ENCODE data around the gene EIF5B.
"Not testable (repeated sequence)": the region's sequence is repeated elsewhere in the genome, so short reads cannot be mapped to it uniquely, and the experiment has no call there.

EIF5B gene, protein sequence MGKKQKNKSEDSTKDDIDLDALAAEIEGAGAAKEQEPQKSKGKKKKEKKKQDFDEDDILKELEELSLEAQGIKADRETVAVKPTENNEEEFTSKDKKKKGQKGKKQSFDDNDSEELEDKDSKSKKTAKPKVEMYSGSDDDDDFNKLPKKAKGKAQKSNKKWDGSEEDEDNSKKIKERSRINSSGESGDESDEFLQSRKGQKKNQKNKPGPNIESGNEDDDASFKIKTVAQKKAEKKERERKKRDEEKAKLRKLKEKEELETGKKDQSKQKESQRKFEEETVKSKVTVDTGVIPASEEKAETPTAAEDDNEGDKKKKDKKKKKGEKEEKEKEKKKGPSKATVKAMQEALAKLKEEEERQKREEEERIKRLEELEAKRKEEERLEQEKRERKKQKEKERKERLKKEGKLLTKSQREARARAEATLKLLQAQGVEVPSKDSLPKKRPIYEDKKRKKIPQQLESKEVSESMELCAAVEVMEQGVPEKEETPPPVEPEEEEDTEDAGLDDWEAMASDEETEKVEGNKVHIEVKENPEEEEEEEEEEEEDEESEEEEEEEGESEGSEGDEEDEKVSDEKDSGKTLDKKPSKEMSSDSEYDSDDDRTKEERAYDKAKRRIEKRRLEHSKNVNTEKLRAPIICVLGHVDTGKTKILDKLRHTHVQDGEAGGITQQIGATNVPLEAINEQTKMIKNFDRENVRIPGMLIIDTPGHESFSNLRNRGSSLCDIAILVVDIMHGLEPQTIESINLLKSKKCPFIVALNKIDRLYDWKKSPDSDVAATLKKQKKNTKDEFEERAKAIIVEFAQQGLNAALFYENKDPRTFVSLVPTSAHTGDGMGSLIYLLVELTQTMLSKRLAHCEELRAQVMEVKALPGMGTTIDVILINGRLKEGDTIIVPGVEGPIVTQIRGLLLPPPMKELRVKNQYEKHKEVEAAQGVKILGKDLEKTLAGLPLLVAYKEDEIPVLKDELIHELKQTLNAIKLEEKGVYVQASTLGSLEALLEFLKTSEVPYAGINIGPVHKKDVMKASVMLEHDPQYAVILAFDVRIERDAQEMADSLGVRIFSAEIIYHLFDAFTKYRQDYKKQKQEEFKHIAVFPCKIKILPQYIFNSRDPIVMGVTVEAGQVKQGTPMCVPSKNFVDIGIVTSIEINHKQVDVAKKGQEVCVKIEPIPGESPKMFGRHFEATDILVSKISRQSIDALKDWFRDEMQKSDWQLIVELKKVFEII

DNA sequence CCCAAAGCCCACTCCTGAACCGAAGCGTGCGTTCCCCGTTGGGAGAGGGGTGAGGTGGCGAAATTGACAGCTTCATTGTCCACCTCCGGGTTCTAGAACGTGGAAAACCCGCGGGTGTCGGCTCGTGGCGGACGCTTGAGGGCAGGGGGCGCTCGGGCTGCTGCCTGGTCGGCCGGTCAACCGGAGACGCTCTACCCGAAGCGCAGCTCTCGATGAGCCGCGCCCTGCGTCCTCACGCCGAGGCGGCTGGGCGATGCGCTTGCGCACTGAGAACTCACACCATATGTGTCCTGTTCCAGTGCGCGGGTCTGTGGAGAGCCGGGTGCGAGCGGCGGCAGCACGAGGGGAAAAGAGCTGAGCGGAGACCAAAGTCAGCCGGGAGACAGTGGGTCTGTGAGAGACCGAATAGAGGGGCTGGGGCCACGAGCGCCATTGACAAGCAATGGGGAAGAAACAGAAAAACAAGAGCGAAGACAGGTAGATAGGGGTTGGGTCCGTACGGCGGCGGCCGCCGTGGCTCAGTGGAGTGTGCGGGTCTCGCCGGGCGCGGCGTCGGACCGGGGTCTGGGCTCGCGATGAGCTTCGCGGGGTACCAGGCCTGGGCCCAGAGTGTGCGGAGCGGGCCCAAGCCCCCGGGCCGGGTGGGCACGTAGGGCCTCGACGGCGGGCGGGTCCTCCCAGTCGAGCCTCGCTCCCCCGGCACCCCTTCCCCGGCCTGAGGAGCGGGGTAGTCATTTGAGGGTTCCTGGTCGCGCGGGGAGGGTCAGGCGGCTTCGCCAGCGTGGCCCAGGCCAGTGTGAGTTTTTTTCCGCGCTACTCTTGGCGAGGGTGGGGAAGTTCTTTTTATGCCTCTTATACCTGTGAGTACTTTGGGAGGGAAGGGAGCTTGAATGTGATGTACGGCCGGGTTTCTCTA is at the start of gene EIF5B:
Gene EIF5B (plus strand): TSS at position 277 of the 916 bp plus-strand sequence. CDS start 166 bp downstream, at position 443.
- peak; percentile 75 to 89 (median 86) for DNase-seq (ENCODE audit: low read depth in 4 of 4, low spot score in 1 of 4)

DNA sequence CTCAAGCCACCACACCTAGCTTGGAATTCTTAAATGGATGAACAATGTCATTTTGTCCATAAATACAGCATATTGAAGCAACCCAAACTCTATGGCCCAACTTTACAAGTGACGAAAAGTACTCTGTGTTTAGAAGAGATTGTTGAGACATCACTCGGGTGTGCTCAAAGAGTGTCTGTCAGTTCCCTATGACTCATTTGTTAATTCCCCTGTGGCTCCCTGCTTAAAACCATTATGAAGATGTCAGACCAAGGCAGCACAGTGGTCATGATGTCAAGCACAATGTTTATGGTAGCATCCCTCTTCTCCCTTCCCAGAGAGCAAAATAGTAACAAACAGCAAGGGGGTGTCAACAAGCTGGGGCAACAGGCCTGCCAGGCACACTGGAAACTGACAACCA is 39.2 kb upstream of the EIF5B start:
- DNase-seq (ENCODE audit: low read depth in 4 of 4, low spot score in 1 of 4): no peak

DNA sequence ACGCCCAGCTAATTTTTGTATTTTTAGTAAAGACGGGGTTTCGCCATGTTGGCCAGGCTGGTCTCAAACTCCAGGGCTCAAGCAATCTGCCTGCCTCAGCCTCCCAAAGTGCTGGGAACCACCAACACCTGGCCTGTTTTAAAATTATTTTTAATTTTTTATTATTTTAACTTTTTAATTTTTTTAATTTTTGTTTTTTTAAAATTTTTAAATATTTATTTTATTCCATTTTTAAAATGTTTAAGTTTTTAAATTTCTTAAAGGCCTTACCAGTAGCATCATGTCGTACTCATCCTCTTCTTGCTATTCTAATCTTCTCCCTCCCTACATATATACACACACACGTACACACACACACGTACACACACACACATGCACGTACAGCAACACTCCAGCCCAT is 37.6 kb upstream of the EIF5B start:
- no peak for DNase-seq (ENCODE audit: low read depth in 4 of 4, low spot score in 1 of 4)

DNA sequence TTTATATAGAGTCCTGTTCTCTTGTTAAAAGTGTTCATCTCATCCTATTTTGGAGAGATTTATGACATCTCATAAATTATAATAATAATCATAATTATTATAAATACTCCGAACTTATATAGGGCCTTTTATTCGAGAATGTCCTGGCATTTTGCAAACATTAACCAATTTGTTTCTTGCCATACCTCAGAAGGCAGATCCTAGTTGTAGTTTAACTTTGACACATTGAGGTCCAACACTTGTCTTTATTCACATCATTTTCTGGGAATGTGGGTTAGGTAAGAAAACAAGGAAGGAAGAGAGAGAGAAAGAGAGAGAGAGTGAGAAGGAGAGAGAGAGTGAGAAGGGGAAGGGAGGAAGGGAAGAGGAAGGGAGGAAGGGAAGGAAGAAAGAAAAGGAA is 36.1 kb upstream of the EIF5B start, which contains the start of gene LYG1:
Gene LYG1 (minus strand): TSS at position 101 of the 400 bp plus-strand sequence. CDS start 5,527 bp downstream, outside the sequence.
- DNase-seq (ENCODE audit: low read depth in 4 of 4, low spot score in 1 of 4): not testable (repeated sequence)

DNA sequence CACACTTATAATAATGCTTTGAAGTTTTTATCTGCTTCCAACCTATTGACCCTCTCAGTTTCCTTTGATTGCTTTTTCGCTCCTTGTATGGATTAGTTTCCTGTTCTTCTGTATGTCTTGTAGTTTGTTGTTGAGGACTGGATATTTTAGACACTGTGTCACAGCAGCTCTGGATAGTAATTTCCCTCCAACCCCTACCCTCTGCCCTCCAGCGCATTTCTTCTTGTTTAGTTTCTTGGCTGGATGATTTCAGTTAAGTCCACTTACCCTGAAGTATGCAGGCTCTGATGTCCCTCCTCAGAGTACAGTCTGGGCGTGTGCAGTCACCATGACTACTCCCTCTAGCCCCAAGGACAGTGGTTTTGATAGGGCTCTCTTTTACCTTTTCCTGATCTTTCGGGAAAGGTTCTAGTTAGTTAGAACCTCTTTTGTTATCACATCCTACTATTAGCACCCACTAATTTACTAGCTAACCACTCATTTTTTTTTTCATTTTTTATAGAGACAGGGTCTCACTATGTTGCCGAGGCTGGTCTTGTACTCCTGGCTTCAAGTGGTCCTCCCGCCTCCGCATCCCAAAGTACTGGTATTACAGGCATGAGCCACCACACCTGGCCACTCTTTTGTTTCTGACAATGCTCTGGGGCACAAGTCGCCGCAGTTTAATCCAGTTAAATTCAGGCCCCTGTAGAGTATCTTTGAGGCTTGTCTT is 19.9 kb upstream of the EIF5B start:
- DNase-seq (ENCODE audit: low read depth in 4 of 4, low spot score in 1 of 4): no peak

DNA sequence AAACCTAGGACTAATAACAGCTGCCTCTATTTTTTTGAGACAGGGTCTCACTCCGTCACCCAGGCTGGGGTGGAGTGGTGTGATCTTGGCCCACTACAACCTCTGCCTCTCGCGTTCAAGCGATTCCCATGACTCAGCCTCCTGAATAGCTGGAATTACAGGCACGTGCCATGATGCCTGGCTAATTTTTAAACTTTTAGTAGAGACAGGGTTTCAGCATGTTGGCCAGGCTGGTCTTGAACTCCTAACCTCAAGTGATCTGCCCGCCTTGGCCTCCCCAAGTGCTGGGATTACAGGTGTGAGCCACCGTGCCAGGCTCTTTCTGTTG is 19.4 kb upstream of the EIF5B start:
- DNase-seq (ENCODE audit: low read depth in 4 of 4, low spot score in 1 of 4): not testable (repeated sequence)

DNA sequence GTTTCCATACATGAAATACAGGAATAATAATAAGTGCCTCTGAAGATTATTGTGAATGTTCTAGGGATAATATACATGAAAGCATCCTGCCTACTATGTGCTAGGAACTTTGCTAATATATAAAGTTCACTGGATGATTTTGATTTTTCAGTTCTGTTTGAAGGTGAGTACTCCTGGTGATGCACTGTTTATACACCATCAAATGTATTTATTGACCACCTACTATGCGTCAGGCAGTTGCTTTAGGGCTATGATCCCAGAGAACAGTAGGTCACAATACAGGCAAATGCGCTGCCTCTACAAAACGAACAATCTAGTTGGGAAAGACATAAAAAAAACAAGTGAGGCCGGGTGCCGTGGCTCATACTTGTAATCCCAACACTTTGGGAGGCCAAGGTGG is 11.8 kb upstream of the EIF5B start:
- DNase-seq (ENCODE audit: low read depth in 4 of 4, low spot score in 1 of 4): no peak

DNA sequence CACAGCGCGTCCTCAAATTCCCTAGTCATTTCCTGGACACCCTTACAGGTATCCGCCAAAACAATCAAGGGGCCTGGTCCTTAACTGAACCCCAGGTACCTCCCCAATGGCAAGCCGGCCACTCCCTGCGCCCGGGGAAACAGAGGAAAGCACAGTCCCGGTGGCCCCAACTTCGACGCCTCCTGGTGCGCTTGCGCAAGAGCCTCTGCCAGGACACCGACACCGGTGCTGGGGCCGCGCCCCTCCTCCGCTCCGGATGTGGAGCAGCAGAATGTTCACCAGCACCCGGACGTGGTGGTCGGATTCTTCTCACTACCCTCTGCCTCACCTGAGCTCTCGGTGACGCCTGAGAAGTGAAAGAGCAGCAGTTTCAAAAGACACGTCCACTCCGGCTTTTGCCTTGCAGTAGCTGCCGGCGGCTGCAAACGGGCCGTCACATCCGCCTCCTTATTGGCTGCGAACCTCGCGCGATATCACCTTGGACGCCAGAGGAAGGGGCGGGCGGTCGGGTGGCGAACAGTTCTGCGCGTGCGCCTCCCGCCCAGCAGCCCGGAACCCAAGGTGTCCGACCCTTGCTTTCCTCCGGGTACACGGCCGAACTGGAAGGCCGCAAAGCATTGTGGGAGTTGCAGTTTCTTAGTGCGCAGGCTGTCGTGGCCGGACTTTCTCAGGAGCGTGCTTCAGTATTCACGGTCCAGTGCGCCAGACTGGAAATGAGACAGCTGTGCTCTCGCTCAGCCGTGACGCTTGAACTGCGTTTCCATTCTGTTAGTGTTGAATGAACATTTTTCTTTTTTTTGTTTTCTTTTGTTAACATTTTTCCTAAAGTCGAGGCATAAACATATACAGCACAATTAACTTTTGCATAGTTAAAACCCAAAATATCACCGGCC is 1.0 kb upstream of the EIF5B start, which contains the start of gene TXNDC9:
Gene TXNDC9 (minus strand): TSS at position 423 of the 893 bp plus-strand sequence. CDS start 3,123 bp downstream, outside the sequence.
- DNase-seq (ENCODE audit: low read depth in 4 of 4, low spot score in 1 of 4): peak; percentile 93 to 95 (median 94)

DNA sequence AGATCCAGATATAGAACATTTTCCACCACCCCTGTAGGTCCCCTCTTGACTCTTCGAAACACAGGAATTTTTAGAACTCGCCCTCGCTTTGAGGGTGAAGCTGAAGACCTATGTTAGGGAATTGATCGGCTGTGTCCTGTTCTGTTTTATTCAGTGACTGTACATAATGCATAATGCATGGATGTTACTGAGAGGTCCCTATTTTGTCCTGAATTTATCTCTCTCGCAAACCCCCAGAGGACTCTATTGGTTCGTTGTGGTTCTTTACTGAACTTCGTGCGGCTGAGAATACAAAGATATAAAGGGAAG is 431 bp upstream of the EIF5B start:
- DNase-seq (ENCODE audit: low read depth in 4 of 4, low spot score in 1 of 4): peak in 1 of 4 experiments; percentile 9

DNA sequence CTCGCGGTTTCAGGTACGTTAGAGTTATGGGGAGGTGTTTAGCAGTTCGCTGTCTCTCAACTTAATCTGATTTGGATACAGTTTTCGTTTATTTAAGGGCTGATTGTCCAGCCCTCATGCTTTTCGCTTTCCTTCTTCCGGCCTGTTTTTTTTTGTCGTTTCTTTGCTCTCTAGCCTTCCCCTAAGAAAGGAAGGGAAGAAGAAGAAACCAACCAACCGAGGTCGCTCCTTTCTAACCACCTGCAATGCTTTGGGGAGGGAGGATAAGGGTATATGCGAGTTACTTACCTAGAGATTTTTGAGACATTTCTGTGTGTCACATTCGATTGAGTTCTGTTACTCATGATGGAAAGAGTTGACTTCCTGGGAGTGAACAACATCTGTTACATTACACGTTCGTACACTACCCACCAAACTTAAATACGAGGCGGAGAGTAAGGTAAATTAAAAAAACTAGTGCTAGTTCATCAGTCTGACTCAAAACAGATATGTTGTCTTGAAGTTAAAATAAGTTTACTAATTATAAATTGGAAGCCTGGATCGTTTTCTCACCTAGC is 918 bp downstream of the EIF5B start:
- DNase-seq (ENCODE audit: low read depth in 4 of 4, low spot score in 1 of 4): no peak

DNA sequence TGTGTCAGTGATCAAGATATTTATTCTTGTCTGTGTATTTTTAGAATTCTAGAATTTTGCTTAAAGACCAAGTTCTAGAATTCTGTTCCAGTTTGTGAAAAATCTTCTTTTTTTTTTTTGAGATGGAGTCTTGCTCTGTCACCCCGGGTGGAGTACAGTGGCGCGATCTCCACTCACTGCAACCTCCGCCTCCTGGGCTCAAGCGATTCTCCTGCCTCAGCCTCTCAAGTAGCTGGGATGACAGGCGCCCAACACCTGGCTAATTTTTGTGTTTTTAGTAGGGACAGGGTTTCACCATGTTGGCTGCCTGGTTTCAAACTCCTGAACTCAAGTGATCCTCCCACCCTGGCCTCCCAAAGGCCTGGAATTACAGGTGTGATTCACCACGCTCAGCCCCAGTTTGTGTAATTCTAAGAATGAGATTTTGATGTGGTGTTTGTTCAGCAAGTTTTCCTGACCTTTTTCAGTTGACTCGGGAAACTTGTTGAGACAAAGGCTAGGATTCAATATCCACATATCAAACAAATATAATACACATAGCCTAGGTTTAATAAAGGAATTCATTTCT is 3.6 kb downstream of the EIF5B start:
- DNase-seq (ENCODE audit: low read depth in 4 of 4, low spot score in 1 of 4): no peak

DNA sequence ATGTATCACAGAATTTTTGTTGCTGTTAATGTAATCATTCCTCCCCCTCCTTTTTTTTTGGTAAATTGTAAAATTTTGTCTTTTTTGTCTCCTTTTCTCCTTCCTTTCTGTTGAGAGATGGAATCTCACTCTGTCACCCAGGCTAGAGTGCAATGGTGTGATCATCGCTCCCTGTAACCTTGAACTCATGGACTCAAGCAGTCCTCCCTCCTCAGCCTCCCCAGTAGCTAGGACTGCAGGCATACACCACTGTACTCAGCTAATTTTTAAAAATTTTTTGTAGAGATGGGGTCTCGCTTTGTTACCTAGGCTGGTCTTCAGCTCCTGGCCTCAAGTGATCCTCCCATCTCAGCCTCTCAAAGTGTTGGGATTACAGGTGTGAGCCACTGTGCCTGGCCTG is 5.3 kb downstream of the EIF5B start:
- no peak for DNase-seq (ENCODE audit: low read depth in 4 of 4, low spot score in 1 of 4)

DNA sequence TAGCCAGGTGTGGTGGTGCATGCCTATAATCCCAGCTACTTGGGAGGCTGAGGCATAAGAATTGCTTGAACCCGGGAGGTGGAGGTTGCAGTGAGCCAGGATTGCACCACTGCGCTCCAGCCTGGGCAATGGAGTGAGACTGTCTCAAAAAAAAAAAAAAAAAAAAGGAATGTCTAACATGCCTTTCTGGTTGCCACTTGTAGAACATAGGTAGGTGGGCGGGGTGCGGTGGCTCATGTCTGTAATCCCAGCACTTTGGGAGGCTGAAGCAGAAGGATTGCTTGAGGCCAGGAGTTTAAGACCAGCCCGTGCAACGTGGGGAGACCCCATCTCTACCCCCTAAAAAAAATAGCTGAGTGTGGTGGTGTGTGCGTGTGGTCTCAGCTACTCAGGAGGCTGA is 8.3 kb downstream of the EIF5B start:
- not testable (repeated sequence) for DNase-seq (ENCODE audit: low read depth in 4 of 4, low spot score in 1 of 4)

DNA sequence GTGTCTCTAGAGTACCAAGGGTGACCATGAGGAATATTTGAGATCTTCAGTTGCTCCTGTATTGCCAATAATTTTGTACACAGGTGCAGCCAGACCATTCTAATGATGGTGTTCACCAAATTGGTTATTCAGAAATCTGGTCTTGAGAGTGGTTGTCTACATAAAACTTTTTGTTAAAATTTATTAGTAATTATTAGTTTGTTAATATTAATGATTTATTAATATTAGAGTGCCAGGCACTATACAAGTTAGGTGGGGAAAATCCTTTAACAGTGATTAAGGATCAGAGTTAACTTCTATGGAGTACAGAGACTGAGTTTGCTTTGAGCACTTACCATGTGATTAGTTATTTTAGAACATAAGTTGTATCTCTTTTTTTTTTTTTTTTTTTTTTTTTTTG is 9.0 kb downstream of the EIF5B start:
- no peak for DNase-seq (ENCODE audit: low read depth in 4 of 4, low spot score in 1 of 4)

DNA sequence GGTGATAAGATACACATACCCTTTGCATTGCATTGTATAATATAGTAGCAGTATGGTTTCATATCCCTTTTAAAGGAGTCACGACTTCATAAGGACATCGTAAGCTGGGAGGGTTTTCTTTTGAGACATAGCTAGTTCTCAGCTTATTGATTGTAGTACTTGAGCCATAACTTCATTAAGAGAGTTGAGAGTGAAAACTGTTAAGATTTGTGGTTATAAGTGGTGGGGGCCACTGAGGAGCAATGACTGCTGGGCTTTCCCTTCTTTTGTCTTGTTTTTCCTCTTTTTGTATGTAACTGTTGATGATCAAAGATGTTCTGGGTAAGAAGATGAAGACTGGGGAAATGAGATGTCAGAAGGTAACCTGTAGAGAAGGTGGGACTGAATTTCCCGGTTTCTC is 11.0 kb downstream of the EIF5B start:
- no peak for DNase-seq (ENCODE audit: low read depth in 4 of 4, low spot score in 1 of 4)

DNA sequence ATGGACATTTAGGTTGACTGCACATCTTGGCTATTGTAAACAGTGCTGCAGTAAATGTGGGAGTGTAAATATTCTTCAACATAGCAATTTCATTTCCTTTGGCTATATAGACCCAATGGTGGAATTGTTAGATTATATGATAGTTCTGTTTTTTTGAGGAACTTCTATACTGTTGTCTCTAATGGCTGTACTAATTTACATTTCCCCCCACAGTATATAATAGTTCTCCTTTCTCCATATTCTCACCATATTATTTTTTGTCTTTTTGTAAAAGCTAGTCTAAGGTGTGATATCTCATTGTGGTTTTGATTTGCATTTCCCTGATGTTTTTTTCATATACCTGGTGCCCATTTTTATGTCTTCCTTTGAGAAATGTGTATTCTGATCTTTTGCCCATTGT is 13.0 kb downstream of the EIF5B start:
- no peak for DNase-seq (ENCODE audit: low read depth in 4 of 4, low spot score in 1 of 4)

DNA sequence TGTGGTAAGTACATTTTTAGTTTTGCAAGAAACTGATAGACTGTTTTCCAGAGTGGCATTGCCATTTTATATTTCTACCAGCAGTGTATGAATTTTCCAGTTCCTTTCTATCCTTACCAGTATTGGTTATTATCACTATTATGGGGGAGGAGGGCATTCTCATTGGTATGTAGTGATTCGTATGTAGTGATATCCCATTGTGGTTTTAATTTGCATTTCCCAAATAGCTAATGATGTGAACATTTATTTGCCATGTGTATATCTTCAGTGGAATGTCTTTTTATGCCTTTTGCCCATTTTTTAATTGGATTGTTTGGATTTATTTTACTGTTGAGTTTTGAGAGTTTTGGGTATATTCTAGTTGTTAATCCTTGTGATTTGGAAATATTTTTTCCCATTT is 16.9 kb downstream of the EIF5B start:
- no peak for DNase-seq (ENCODE audit: low read depth in 4 of 4, low spot score in 1 of 4)

DNA sequence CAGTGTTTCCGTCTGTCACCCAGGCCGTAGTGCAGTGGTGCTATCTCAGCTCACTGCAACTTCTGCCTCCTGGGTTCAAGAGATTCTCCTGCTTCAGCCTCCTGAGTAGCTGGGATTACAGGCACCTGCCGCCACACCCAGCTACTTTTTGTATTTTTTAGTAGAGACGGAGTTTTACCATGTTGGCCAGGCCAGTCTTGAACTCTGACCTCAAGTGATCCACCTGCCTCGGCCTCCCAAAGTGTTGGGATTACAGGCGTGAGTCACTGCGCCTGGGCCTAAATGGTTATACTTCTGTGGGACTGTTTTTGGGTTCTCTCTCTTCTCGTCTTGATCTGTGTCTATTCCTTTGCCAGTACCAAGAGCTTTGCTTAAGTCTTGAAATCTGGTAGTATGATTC is 17.6 kb downstream of the EIF5B start:
- DNase-seq (ENCODE audit: low read depth in 4 of 4, low spot score in 1 of 4): not testable (repeated sequence)

Measured in stimulated activated CD4-positive, alpha-beta T cell treated with anti-CD3 and anti-CD28 coated beads, Interleukin-1b, Interleukin-23, amount 100 ng/mL, for 24 hours (primary cell).